ENCODE measurements around the gene TOMM6.
A peak's percentile ranks its signal among the peaks of the same experiment; 100 is the strongest.

The TOMM6 gene

GRCh38 chr6:41783106-41783780 is 4.3 kb upstream of the TOMM6 start:
- no peak overlapping the region for H3K27ac ChIP-seq
- TF ChIP-seq ZFX (IDR thresholded peaks at IDR 0.05; ENCODE audit: borderline replicate concordance) (no peak), CTCF (IDR thresholded peaks at IDR 0.05) (no peak)

- TF ChIP-seq CTCF (IDR thresholded peaks at IDR 0.05), result no peak
- no peak for TF ChIP-seq ZFX (IDR thresholded peaks at IDR 0.05; ENCODE audit: borderline replicate concordance)
- H3K27ac ChIP-seq, result no peak overlapping the region
Measured at GRCh38 chr6:41784581-41785171, 2.8 kb upstream of the TOMM6 start.

GRCh38 chr6:41785254-41785653 is 2.2 kb upstream of the TOMM6 start:
- no peak overlapping the region for H3K27ac ChIP-seq
- TF ChIP-seq ZFX (IDR thresholded peaks at IDR 0.05; ENCODE audit: borderline replicate concordance) (no peak), CTCF (IDR thresholded peaks at IDR 0.05) (no peak)

GRCh38 chr6:41785689-41786450 is 1.6 kb upstream of the TOMM6 start:
- TF ChIP-seq CTCF (IDR thresholded peaks at IDR 0.05), result no peak
- no peak for TF ChIP-seq ZFX (IDR thresholded peaks at IDR 0.05; ENCODE audit: borderline replicate concordance)
- H3K27ac ChIP-seq, result peak overlapping the region; percentile 88

GRCh38 chr6:41786451-41787218 is 859 bp upstream of the TOMM6 start:
- peak overlapping the region; percentile 88 for H3K27ac ChIP-seq
- TF ChIP-seq ZFX (IDR thresholded peaks at IDR 0.05; ENCODE audit: borderline replicate concordance) (no peak), CTCF (IDR thresholded peaks at IDR 0.05) (peak; percentile 87)

GRCh38 chr6:41789390-41789724 is 1.9 kb downstream of the TOMM6 start:
- H3K27ac ChIP-seq, result no peak overlapping the region
- TF ChIP-seq CTCF (IDR thresholded peaks at IDR 0.05) (no peak), ZFX (IDR thresholded peaks at IDR 0.05; ENCODE audit: borderline replicate concordance) (no peak)

Measured in 22Rv1 (cell line).